ENCODE measurements around the gene RAP1GAP. TPM values are rescaled to one million over a fixed set of nuclear protein-coding genes. Genes with fewer than 3 reads are reported as not detected.
A peak's percentile ranks its signal among the peaks of the same experiment; 100 is the strongest.

Gene RAP1GAP
- total RNA-seq, 2 experiments from 2014 or later = 0.17 to 0.32 TPM

GRCh38 chr1:21586846-21587601 is 82.1 kb downstream of the RAP1GAP start:
- H3K36me3 Mint-ChIP-seq (ENCODE audit: low read depth) = no peaks in the 10 kb centered on the region
- H3K4me3 Mint-ChIP-seq = no peak overlapping the region
- ChIA-PET CTCF (no interaction called here), POLR2A (no interaction called here)
- H3K27me3 Mint-ChIP-seq = peaks cover 14% of the 10 kb centered on the region
- H3K4me1 Mint-ChIP-seq = no peaks in the 10 kb centered on the region
- no peak overlapping the region for H3K27ac Mint-ChIP-seq
- no peak for DNase-seq
- no peaks in the 10 kb centered on the region for H3K9me3 Mint-ChIP-seq

DNA sequence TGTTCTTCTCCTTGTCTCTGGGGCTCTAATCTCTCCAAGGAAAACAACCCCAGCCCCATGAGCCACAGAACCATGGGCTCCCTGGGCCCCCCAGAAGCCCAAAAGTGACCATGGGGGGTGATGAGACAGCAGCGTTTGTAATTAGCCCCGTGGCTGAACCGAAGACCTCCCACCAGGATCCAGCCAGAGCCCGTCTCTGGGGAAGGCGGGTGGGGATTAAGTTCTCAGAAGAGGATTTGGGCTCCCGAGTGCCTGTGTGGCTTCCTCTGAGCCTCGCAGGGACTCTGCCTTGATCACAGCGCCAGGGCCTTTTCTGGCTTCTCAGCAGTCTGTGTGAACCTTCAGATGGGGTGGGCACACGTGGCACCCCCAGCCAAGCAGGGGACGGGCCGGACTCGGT is 82.9 kb downstream of the RAP1GAP start:
- ChIA-PET POLR2A (no interaction called here), CTCF (no interaction called here)
- H3K9me3 Mint-ChIP-seq = no peaks in the 10 kb centered on the region
- no peak for DNase-seq
- no peaks in the 10 kb centered on the region for H3K36me3 Mint-ChIP-seq (ENCODE audit: low read depth)
- no peak overlapping the region for H3K27ac Mint-ChIP-seq
- no peaks in the 10 kb centered on the region for H3K4me1 Mint-ChIP-seq
- no peak overlapping the region for H3K4me3 Mint-ChIP-seq
- peaks cover 14% of the 10 kb centered on the region for H3K27me3 Mint-ChIP-seq

DNA sequence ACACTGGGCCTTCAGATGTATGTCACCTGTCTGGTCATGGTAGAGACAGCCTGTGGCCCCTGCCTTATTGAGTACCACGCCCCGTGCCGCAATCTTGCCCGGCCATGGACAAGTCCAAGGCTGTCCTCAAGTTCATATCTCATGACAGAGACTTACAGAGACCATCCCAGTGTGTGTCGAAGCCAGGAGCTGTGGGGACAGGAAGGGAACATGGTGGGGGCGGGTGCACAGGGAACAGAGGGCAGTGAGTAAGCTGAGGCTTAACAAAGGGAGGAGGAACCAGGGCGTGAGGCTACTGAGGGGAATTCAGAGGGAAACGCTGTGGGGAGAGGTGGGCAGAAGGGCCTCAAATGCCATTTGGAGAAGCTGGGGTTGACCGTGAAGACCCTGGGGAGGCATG is 84.1 kb downstream of the RAP1GAP start:
- POLR2A ChIA-PET = no interaction called here
- Mint-ChIP-seq H3K9me3 (no peaks in the 10 kb centered on the region), H3K4me1 (no peaks in the 10 kb centered on the region), H3K36me3 (ENCODE audit: low read depth) (no peaks in the 10 kb centered on the region), H3K27ac (no peak overlapping the region), H3K27me3 (peaks cover 11% of the 10 kb centered on the region), H3K4me3 (no peak overlapping the region)
- DNase-seq = no peak
- CTCF ChIA-PET = no interaction called here

DNA sequence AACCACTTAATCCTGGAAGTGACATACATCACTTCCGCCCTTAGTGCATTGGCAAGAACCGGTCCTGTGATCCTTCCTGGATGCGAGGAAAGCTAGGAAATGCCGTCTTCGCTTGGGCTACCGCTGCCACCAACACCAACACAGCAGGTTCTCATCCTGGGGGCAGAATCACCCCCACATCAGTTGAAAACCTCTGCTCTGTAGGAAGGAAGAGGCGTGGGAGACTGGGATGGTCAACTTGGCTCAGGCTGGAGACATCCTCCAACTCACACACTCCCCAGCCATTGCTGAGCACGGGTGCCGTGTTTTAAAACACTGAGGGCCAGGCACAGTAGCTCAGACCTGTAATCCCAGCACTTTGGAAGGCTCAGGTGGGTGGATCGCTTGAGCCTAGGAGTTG is 85.1 kb downstream of the RAP1GAP start:
- Mint-ChIP-seq H3K27me3 (peaks cover 8% of the 10 kb centered on the region), H3K36me3 (ENCODE audit: low read depth) (no peaks in the 10 kb centered on the region), H3K4me1 (no peaks in the 10 kb centered on the region), H3K9me3 (no peaks in the 10 kb centered on the region), H3K27ac (no peak overlapping the region), H3K4me3 (no peak overlapping the region)
- CTCF ChIA-PET = no interaction called here
- DNase-seq = no peak
- POLR2A ChIA-PET = no interaction called here

DNA sequence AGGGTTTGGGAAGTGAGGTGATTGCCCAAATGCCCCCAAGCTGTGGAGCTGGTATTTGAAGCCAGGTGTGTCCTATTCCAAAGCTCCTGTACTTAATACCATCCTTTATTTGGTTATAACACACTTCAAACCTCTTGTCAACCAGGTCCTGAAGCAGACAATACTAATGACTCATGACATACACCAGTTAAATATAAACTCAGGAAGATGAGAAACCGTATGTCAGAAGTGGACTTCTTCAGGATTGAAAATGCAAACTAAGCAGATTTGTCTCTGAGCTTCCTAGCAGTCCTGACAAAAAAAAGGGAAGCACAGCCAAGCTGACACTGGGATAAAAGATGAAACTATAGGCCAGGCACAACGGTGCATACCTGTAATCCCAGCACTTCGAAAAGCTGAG is 89.4 kb downstream of the RAP1GAP start:
- peaks cover 4% of the 10 kb centered on the region for H3K27me3 Mint-ChIP-seq
- H3K4me1 Mint-ChIP-seq = no peaks in the 10 kb centered on the region
- DNase-seq = no peak
- H3K4me3 Mint-ChIP-seq = no peak overlapping the region
- no peak overlapping the region for H3K27ac Mint-ChIP-seq
- H3K36me3 Mint-ChIP-seq (ENCODE audit: low read depth) = no peaks in the 10 kb centered on the region
- no peaks in the 10 kb centered on the region for H3K9me3 Mint-ChIP-seq
- POLR2A ChIA-PET = no interaction called here
- CTCF ChIA-PET = no interaction called here

GRCh38 chr1:21577933-21578332 is 91.2 kb downstream of the RAP1GAP start:
- Mint-ChIP-seq H3K36me3 (ENCODE audit: low read depth) (no peaks in the 10 kb centered on the region), H3K4me1 (peaks cover 3% of the 10 kb centered on the region), H3K27ac (no peak overlapping the region), H3K9me3 (no peaks in the 10 kb centered on the region), H3K4me3 (no peak overlapping the region), H3K27me3 (peaks cover 8% of the 10 kb centered on the region)
- ChIA-PET POLR2A (no interaction called here), CTCF (no interaction called here)
- no peak for DNase-seq

GRCh38 chr1:21577324-21577723 is 91.8 kb downstream of the RAP1GAP start:
- no peak overlapping the region for H3K4me3 Mint-ChIP-seq
- no peaks in the 10 kb centered on the region for H3K9me3 Mint-ChIP-seq
- POLR2A ChIA-PET = no interaction called here
- CTCF ChIA-PET = no interaction called here
- peaks cover 4% of the 10 kb centered on the region for H3K27me3 Mint-ChIP-seq
- H3K36me3 Mint-ChIP-seq (ENCODE audit: low read depth) = no peaks in the 10 kb centered on the region
- no peak overlapping the region for H3K27ac Mint-ChIP-seq
- DNase-seq = no peak
- peaks cover 3% of the 10 kb centered on the region for H3K4me1 Mint-ChIP-seq

DNA sequence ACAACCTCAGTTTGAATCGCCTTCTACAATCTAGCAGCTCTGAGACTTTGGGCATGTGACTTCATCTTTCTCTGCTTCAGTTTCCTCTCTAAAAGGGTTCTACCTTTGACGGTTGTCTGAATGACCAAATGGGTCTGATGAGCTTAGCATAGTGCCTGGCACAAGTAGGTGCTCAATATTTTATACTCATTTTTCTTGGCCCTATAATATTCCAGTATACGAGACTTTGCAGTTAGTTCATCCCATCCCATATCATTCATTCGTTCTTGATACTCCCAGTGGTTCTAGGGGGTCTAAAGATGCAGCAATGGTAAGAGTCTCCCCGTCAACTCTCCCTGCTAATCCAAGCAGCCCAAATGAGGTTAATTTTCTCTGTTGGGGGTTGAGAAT is 92.4 kb downstream of the RAP1GAP start:
- Mint-ChIP-seq H3K4me3 (no peak overlapping the region), H3K27ac (no peak overlapping the region), H3K9me3 (no peaks in the 10 kb centered on the region), H3K27me3 (peaks cover 4% of the 10 kb centered on the region), H3K4me1 (peaks cover 3% of the 10 kb centered on the region), H3K36me3 (ENCODE audit: low read depth) (no peaks in the 10 kb centered on the region)
- CTCF ChIA-PET = no interaction called here
- no peak for DNase-seq
- POLR2A ChIA-PET = no interaction called here

- H3K27me3 Mint-ChIP-seq = peaks cover 4% of the 10 kb centered on the region
- H3K9me3 Mint-ChIP-seq = no peaks in the 10 kb centered on the region
- CTCF ChIA-PET = no interaction called here
- POLR2A ChIA-PET = no interaction called here
- DNase-seq = no peak
- peaks cover 3% of the 10 kb centered on the region for H3K4me1 Mint-ChIP-seq
- no peak overlapping the region for H3K27ac Mint-ChIP-seq
- no peak overlapping the region for H3K4me3 Mint-ChIP-seq
- no peaks in the 10 kb centered on the region for H3K36me3 Mint-ChIP-seq (ENCODE audit: low read depth)
These were observed 92.9 kb downstream of the RAP1GAP start for GRCh38 chr1:21576031-21576797.

GRCh38 chr1:21575351-21575942 is 93.7 kb downstream of the RAP1GAP start:
- CTCF ChIA-PET = no interaction called here
- Mint-ChIP-seq H3K9me3 (no peaks in the 10 kb centered on the region), H3K36me3 (ENCODE audit: low read depth) (no peaks in the 10 kb centered on the region), H3K4me3 (no peak overlapping the region), H3K27ac (no peak overlapping the region), H3K4me1 (peaks cover 3% of the 10 kb centered on the region), H3K27me3 (peaks cover 4% of the 10 kb centered on the region)
- no peak for DNase-seq
- POLR2A ChIA-PET = no interaction called here

- Mint-ChIP-seq H3K27me3 (peaks cover 4% of the 10 kb centered on the region), H3K4me3 (no peak overlapping the region), H3K36me3 (ENCODE audit: low read depth) (no peaks in the 10 kb centered on the region), H3K27ac (no peak overlapping the region), H3K4me1 (peaks cover 3% of the 10 kb centered on the region), H3K9me3 (no peaks in the 10 kb centered on the region)
- DNase-seq = no peak
- ChIA-PET POLR2A (no interaction called here), CTCF (no interaction called here)
These were observed 94.5 kb downstream of the RAP1GAP start for GRCh38 chr1:21574466-21575151.

GRCh38 chr1:21573971-21574465 is 95.1 kb downstream of the RAP1GAP start:
- CTCF ChIA-PET = interaction anchor here (0.6 to 1.3 kb wide), 2 partner anchors 30 to 557 kb away, joined by 3 read pairs; no protein-coding TSS in a partner anchor
- Mint-ChIP-seq H3K36me3 (ENCODE audit: low read depth) (no peaks in the 10 kb centered on the region), H3K9me3 (no peaks in the 10 kb centered on the region), H3K4me1 (peaks cover 3% of the 10 kb centered on the region), H3K27ac (no peak overlapping the region), H3K4me3 (no peak overlapping the region), H3K27me3 (peaks cover 4% of the 10 kb centered on the region)
- POLR2A ChIA-PET = no interaction called here
- peak; percentile 22 for DNase-seq

- H3K27ac Mint-ChIP-seq = no peak overlapping the region
- H3K36me3 Mint-ChIP-seq (ENCODE audit: low read depth) = no peaks in the 10 kb centered on the region
- H3K4me3 Mint-ChIP-seq = no peak overlapping the region
- H3K4me1 Mint-ChIP-seq = peaks cover 3% of the 10 kb centered on the region
- ChIA-PET CTCF (interaction anchor here (0.6 to 1.3 kb wide), 3 partner anchors 30 to 558 kb away, joined by 3 to 4 read pairs (median 3); no protein-coding TSS in a partner anchor), POLR2A (no interaction called here)
- H3K9me3 Mint-ChIP-seq = no peaks in the 10 kb centered on the region
- DNase-seq = no peak
- peaks cover 4% of the 10 kb centered on the region for H3K27me3 Mint-ChIP-seq
These were observed 95.7 kb downstream of the RAP1GAP start for GRCh38 chr1:21573475-21573874.
